ENCODE measurements around the gene ATP6V0E1.

The ATP6V0E1 gene

DNA sequence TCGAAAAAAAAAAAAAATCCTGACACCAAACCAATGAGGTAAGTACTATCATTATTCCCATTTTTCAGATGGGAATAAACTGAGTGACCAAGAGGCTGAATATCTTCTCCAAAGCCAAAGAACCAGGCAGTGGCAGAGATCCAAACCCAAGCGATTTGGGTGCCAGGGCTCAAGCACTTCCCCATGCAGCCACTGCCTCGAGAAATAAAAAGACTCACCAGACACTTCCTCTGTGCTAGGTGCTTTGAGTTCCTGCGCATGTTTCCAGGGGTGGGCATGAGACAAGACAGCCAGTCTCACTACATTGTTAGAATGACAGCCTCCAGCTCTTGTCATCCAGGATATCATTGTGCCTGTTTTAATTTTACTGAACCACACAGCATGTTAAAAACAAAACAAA, 26.6 kb upstream of the ATP6V0E1 start:
- no peak for DNase-seq (ENCODE audit: low read depth in 3 of 3)

DNA sequence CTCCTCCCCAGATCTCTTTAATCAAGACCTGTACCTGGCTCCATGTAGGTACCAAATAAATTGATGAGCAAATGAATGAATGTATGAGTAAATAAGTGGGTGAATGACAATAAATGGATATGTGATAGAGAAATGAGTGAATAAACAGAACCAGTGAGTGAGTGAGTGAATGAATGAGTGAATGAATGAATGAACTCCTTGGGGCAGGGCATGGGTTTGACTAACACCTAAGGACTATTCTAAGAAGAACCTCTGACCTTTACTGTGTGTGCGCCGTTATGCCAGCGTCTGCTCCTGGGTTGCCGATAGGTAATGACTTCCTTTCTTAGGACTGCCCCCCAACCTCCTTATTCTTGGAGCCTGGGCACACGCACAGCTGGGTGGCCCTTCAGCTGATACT, 26.1 kb upstream of the ATP6V0E1 start:
- DNase-seq (ENCODE audit: low read depth in 3 of 3), result no peak

DNA sequence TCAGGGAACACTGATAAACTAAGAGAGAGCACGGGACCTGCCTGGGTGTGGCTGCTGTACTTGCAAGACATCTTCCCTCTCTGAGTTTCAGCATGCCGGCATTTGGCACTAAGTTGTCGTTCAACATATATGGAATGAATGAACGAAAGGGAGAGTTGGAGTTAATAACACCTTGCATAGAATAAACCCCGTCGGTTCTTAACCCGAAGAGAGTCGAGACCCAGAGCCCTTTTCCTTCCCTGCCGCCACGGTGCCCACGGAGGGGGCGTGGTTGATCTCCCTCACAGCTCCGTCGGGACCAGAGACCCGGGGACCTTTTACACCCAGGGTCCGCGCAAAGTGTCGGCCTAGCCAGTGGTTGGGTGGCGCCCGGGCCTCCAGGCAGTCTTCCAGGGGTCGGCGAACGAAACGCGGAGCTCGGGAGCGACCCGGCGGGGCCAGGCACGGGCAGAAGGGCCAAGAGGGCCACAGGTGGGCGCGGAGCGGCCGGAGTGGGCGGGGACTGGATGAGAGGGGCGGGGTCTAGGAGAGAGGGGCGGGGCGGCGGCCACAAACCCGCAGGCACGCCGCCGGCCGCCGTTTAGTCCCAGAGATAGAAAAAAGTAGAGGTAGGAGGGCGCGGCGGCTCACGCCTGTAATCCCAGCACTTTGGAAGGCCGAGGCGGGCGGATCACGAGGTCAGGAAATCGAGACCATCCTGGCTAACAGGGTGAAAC, 25.1 kb upstream of the ATP6V0E1 start:
- DNase-seq (ENCODE audit: low read depth in 3 of 3), result peak; percentile 37 to 67 (median 43)

DNA sequence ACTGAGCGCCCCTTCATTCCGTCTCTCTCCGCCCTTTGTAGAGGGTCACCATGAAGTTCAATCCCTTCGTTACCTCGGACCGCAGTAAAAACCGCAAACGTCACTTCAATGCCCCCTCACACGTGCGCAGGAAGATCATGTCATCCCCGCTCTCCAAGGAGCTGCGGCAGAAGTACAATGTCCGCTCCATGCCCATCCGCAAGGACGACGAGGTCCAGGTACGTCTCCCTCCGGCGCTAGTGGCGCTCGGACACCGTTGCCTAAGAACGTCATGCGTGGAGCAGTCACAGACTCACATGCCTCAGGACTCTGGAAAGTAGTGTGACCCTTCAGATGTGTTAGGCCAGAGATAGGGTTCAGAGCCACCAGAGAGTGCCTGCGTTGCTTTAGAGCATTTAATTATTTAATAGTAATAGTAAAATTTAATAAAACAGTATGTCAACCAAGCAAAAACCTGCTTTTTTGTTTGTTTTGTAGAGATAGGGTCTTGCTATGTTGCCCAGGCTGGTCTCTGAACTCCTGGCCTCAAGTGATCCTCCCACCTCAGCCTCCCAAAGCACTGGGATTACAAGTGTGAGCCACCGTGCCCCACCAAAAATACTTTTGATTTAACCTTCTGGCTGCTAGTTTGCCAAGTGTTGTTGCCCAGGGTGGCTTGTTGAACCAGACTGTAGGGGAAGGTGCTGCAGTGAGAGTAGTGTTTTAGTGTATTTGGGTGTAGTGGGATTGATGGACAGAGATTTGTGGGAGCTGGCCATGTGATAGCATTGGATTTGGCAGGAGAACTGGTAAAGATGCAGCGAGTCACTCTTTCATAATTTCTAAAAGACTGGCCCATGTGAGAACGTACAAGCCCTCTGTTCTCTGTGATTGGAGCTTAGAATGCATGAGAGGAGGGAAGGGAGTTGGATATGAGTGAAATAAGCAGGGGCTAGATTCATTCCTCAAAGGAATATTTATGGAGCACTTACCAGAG, 23.5 kb upstream of the ATP6V0E1 start:
- DNase-seq (ENCODE audit: low read depth in 3 of 3), result no peak

DNA sequence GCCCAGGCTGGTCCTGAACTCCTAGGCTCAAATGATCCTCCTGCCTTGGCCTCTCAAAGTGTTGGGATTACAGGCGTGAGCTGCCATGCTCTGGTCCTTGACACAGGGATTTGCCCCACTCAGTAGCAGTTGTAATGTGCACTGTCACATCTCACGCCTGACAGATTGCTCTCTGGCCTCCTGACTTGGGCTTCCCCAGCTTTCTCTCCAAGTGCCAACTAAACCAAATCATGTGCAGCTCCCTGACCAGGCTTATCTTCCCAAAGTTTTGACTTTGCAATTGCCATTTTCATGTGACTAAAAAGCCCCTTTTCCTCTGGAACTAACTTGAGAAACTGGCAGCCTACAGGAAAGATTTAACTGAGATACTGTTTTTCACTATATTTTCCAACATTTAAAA, 13.7 kb upstream of the ATP6V0E1 start:
- no peak for DNase-seq (ENCODE audit: low read depth in 3 of 3)

DNA sequence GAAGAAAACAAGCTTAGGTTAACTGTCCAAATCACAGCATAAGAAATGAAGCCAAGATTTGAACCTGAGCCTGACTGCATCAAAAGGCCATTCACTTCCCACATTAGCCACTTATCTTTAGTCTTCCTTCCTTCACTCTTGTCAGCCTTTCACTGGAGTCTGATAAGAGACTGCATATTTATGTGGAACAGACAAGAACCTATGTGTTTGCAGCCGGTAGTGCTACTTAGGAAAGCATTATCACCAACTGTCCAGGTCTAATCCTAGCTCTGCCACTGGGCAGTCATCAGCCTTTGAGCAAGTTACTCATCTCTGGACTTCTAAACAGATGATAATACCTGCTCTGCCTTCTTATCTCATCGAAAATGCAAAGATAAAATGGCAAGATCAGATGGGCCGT, 12.1 kb upstream of the ATP6V0E1 start:
- DNase-seq (ENCODE audit: low read depth in 3 of 3), result no peak

DNA sequence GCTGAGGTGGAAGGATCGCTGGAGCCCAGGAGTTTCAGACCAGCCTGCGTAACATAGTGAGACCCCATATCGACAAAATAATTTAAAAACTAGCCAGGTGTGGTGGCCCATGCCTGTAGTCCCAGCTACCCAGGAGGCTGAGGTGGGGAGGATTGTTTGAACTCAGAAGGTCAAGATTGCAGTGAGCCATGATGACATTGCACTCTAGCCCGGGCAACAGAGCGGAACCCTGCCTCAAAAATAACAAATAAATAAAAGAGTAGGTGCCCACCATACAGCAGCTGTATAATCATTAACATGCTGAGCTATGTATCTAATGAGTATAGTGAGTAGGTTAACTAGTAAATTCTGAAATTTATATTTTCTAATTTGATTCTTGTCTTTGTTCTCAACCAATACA, 11.0 kb upstream of the ATP6V0E1 start:
- no peak for DNase-seq (ENCODE audit: low read depth in 3 of 3)

DNA sequence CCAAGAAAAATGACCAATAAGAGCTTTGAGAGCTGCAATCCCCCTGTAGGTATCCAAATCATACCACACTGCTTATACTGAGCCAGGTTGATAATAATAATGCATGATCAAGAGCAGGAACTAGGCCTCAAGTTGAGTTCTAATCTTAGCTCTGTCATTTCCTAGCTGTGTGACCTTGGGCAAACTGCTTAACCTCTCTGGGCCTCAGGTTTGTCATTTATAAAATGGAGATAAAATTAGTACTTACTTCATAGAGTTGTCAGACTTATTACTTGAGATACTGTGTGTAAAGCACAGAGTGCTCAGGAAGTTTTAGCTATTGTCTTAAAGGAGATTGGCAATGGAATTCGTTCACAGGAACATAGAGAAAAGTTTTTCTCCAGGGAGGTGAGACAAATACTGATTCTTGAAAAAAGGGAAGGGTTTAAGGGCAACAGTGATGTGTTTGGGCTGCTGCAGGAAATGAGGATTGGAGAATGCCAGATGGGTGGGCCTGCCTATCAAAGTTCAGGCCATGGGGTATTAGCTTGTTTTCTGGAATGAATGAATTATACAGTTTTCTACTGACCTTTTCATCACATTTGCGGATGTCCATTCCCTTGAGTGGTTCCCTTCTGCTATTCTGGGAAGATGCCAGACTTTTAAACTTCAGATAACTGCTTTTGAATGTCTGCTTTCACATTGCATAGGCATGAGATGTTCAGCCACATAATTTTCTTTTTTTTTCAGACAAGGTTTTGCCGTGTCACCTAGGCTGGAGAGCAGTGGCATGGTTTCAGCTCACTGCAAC, 10.2 kb upstream of the ATP6V0E1 start:
- no peak for DNase-seq (ENCODE audit: low read depth in 3 of 3)

DNA sequence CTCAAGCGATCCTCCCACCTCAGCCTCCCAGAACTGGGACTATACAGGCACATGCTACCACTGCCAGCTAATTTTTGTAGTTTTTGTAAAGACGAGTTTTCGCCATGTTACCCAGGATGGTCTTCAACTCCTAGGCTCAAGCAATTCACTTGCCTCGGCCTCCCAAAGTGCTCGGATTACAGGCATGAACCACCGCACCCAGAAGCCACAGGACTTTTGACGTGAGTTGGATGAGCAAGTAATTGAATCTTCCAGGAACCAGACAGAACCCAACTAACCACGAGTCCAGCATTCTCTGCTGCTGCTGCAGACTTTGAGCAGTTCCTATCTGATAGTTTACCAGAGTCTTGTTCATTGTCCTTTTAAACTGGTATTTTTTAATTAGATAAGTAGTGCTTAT, 9.6 kb upstream of the ATP6V0E1 start:
- DNase-seq (ENCODE audit: low read depth in 3 of 3), result no peak

DNA sequence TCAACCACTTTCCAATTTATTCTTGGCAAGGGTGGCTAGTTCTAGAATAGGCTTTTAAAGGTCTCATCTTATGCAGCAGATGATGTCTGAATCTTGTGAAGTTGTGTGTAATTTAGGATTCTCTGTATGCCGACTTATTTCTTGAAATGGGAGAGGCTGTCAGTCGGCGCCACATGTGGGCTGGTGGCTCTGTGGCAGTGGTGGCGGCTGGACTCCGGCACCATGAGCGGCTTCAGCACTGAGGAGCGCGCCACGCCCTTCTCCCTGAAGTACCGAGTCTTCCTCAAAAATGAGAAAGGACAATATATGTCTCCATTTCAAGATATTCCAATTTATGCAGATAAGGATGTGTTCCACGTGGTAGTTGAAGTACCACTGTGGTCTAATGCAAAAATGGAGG, 8.3 kb upstream of the ATP6V0E1 start:
- DNase-seq (ENCODE audit: low read depth in 3 of 3), result no peak

DNA sequence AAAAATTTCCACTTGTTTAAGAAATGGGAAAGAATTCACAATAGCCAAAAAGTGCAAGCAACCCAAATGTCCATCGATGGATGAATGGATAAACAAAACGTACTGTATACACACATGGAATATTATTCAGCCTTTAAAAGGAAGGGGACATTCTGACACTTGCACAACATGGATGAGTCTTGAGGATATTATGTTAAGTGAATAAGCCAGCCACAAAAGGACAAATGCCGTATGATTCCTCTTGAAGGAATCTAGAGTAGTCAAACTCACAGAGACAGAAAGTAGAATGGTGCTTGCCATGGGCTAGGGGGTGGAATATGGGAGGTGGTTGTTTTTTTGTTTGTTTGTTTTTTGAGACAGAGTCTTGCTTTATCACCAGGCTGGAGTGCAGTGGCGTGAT, 3.8 kb upstream of the ATP6V0E1 start:
- no peak for DNase-seq (ENCODE audit: low read depth in 3 of 3)

DNA sequence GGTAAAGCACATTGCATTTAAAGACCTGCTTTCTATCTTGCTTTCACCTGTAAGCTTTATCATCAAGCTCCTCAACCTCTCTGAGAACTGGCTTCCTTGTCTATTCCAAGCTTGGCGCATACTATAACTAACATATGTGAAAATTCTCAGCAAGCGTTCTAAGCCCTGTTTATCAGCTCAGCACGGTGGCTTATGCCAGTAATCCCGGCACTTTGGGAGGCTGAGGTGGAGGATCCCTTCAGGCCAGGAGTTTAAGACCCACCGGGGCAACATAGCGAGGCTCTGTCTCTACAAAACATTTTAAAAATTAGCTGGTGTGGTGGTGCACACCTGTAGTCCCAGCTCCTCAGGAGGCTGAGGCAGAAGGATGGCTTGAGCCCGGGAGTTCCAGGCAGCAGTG, 1.6 kb upstream of the ATP6V0E1 start:
- DNase-seq (ENCODE audit: low read depth in 3 of 3), result no peak

DNA sequence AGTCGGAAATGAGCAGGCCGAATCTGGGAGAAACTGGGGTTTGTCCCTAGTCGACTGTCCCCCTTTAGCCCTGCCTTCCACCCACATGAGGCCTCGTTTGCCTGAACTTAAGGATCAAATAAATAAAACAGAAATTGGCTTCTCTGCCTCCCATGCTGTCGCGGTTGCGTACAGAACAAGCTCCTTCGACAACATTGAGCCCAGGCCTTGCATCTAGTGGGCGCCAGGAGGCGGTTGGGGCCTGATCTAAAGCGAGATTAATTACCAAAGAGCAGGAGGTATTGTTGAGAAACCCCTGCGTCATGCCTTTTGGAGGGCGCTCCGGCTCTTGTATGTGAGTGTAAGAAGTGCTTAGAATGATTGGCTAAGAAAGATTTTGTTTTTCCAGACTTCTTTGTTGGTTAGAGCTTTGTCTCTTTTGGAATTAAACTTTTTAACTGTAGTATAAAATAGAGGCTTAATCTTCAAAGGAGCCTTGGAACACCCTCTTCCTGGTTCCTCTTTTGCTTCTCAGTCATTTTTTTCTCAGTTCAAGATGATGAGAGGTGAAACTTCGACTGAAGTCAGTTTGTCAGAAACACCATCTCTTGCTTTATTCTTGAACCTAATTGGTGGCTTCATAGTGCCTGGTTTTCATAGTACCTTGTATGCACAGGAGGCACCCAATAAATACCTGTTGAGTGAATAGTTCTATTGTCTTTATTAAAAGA, 828 bp downstream of the ATP6V0E1 start:
- peak; percentile 50 to 72 (median 62) for DNase-seq (ENCODE audit: low read depth in 3 of 3)

DNA sequence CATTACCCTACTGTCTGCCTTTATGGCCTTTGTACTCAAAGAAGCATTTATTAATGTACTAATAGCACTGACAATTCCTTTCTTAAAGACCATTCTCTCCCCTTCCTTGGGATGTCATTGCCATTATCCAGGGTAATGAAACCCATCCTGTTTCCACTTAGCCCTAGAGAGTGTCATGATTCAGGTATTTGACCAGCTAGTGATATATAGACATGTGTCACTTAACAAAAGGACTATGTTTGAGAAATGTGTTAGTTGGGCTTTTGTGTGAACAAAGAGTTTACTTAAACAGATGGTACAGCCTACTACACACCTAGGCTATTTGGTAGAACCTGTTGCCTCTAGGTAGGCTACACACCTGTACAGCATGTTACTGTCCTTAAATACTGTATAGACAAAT, 2.0 kb downstream of the ATP6V0E1 start:
- no peak for DNase-seq (ENCODE audit: low read depth in 3 of 3)

DNA sequence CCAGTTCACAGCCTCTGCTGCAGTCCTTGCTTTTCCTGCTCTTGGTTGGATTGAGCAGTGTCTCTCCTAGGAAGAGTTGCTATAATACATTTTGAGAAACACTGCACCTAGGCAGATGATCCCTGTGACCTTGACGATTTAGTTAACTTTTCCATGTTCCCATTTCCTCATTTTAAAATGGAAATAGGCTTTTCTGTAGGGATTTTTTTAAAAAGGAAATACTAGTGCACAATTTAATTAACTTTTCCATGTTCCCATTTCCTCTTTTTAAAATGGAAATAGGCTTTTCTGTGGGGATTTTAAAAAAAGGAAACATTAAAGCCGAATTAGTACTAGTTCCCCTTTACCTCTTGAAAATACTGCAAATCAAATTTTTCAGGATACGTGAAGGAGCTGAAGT, 4.7 kb downstream of the ATP6V0E1 start:
- DNase-seq (ENCODE audit: low read depth in 3 of 3), result no peak

DNA sequence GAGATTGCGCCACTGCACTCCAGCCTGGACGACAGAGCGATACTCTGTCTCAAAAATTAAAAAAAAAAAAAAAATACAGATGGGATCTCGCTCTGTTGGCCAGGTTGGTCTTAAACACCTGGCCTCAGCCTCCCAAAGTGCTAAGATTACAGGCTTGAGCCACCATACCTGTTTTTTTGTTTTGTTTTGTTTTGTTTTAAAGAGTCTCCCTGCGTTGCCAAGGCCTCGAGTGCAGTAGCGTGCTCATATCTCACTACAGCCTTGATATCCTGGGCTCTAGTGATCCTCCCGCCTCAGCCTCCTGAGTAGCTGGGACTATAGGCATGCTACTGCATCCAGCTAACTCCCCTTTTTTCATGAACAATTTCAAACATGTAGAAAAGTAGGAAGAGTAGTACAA, 7.2 kb downstream of the ATP6V0E1 start:
- DNase-seq (ENCODE audit: low read depth in 3 of 3), result no peak

DNA sequence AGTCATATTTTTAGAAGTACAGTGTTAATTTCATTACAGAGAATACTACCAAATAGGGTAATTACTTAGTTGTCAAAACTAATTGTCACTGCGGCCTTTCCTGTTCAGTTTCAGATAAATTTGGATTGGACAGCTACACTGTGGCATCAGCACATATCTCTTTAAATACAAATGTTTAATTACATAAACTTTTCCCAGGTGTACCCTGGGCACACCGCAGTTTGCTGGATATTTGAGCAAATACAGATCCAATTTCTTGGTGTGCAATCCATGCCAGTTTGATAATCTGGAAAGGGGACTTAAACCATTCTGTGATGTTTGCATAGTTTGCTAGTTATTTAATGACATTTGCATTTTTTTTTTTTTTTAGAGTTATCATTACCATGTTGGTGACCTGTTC, 10.8 kb downstream of the ATP6V0E1 start:
- DNase-seq (ENCODE audit: low read depth in 3 of 3), result no peak

DNA sequence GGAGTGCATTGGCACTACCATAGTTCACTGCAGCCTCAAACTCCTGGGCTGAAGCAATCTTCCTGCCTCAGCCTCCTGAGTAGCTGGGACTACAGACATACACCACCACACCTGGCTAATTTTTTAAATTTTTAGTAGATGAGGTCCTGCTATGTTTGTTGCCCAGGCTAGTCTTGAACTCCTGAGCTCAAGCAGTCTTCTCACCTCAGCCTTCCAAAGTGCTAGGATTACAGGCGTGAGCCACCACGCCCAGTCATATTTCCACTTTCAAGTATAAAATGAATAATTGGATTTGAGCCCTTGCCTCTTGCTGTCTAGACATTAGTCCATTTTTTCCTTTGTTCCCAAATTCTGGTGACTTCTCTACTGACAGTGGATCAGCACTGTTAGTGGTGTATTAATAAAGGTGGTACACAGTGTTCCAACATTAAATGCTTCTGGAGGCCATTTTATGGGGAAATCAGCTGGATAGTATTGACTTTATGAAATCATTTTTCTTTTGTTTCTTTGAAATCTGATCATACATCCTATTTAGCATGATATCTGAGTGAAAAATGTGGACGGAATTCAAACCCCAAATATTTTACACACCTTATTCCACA, 15.9 kb downstream of the ATP6V0E1 start:
- no peak for DNase-seq (ENCODE audit: low read depth in 3 of 3)

DNA sequence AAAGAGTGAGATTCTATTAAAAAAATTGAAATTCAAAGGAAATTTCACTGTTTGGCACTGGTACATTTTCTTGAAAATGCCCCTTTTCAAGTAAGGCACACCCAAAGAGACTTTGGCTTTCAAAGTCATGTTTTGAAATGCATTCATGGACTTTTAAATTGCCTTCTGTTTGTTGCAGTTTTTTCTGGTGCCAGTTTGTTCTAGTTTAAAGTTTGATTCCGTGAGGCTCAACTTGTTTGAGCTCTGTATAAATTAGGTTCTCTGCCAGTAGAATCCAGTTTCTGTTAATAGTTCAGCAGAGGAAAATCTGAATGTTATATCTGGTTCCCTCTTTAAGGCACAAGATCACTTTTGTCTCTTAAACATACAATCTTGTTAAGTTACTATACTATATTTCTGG, 16.4 kb downstream of the ATP6V0E1 start:
- no peak for DNase-seq (ENCODE audit: low read depth in 3 of 3)

DNA sequence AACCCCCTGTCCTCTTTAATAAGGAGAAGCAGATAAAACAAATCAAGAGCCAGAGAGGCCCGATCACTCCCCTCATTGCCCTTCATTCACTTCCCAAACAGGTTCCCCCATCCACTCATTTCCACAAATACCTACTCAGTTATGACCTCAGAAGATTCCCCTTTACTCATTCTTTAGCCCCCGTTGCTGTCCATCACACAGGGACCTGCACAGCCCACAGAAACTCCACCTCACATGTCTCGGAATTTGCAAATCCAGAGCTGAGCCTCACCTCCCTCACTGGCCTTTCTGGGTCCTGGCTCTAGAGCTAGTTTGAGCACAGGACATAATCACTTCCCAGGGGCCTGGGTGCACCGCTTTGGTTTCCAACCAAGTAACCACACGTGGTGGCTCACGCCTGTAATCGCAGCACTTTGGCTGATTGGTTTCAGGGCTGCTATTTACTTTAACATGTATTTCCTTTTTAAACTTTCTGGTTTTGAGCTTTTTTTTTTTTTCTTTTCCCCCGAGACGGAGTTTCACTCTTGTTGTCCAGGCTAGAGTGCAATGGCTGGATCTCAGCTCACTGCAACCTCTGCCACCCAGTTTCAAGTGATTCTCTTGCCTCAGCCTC, 17.8 kb downstream of the ATP6V0E1 start:
- DNase-seq (ENCODE audit: low read depth in 3 of 3), result no peak

DNA sequence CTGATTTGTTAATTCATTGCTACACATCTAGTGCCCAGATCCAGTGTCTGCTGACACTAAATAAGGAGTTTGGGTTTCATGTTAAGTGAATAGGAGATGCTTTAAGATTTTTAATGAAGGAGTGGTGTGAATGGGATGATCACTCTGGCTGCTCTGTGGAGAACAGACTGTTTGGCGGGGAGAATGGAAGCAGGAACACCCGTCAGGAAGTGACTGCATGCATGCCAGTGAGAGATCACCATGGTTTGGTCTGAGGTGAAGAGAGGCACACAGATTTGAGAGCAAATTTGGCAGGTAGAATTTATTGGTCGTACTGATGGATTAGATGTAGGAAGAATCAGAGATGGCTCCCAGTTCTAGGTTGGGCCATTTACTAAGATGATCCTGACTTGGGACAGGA, 19.8 kb downstream of the ATP6V0E1 start:
- no peak for DNase-seq (ENCODE audit: low read depth in 3 of 3)
